ENCODE measurements around the gene DUOXA1. TPM values are rescaled to one million over a fixed set of nuclear protein-coding genes. Genes with fewer than 3 reads are reported as not detected.

Gene DUOXA1
- polyA plus RNA-seq, 1 donor (not counting 4 experiments of a cell fraction or from before 2014, with no cell fraction given), result 15.1 TPM

DNA sequence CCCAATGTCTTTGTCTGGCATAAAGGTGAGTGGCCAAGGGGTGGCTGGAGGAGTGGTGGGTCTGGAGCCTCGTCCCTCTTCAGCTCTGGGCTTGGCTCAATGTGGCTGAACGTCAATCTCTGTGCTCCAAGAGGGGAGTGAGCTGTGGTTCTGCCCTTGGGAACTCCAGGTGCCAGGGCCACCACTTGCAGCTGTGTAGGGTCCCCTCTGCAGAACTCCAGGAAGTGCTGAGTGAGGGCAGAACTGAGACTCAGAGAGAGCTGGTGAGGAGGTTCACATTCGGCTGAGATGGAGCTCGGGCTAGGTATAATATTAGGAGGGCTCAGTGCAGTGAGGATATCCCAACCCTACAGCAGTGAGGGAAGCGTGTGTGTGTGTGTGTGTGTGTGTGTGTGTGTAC, 11.7 kb upstream of the DUOXA1 start:
- Histone ChIP-seq H3K4me3 (ENCODE audit: control insufficient read depth in 2 of 3, extremely low read depth in 1 of 3, insufficient read depth in 2 of 3, low read depth in 1 of 3, low read length in 3 of 3) (no peak overlapping the region), H2AFZ (ENCODE audit: control insufficient read depth, low read length) (no peak overlapping the region), H3K27ac (ENCODE audit: control insufficient read depth, insufficient read depth, low read length) (no peak overlapping the region), H3K27me3 (ENCODE audit: control insufficient read depth, extremely low read depth, insufficient read depth, low read length) (no peaks in the 10 kb centered on the region), H3K4me2 (ENCODE audit: control insufficient read depth, extremely low read depth, insufficient read depth, low read depth, low read length) (no peak overlapping the region), H3K36me3 (ENCODE audit: control insufficient read depth in 2 of 2, extremely low read depth in 1 of 2, insufficient read depth in 2 of 2, low read length in 2 of 2) (peaks cover 18 to 48% of the 10 kb centered on the region in 2 experiments), H3K9me1 (ENCODE audit: control insufficient read depth, extremely low read depth, insufficient read depth, low read length) (no peaks in the 10 kb centered on the region), H3K9ac (ENCODE audit: control insufficient read depth, extremely low read depth, insufficient read depth, low read length) (no peak overlapping the region), H3K79me2 (ENCODE audit: control insufficient read depth, insufficient read depth, low read length) (no peaks in the 10 kb centered on the region), H3K4me1 (ENCODE audit: control insufficient read depth, extremely low read depth, insufficient read depth, low read length) (peaks cover 5% of the 10 kb centered on the region), H3K9me3 (ENCODE audit: control insufficient read depth, low read depth, low read length) (no peaks in the 10 kb centered on the region), H4K20me1 (ENCODE audit: control insufficient read depth, extremely low read depth, insufficient read depth, low read length) (no peaks in the 10 kb centered on the region)
- FAIRE-seq, result no peak
- no peak for DNase-seq (ENCODE audit: low read depth, low spot score)
- TF ChIP-seq, protein P1, sequence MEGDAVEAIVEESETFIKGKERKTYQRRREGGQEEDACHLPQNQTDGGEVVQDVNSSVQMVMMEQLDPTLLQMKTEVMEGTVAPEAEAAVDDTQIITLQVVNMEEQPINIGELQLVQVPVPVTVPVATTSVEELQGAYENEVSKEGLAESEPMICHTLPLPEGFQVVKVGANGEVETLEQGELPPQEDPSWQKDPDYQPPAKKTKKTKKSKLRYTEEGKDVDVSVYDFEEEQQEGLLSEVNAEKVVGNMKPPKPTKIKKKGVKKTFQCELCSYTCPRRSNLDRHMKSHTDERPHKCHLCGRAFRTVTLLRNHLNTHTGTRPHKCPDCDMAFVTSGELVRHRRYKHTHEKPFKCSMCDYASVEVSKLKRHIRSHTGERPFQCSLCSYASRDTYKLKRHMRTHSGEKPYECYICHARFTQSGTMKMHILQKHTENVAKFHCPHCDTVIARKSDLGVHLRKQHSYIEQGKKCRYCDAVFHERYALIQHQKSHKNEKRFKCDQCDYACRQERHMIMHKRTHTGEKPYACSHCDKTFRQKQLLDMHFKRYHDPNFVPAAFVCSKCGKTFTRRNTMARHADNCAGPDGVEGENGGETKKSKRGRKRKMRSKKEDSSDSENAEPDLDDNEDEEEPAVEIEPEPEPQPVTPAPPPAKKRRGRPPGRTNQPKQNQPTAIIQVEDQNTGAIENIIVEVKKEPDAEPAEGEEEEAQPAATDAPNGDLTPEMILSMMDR (optimal IDR thresholded peaks at IDR 0.05 in 1 of 3, IDR thresholded peaks at IDR 0.05 in 1 of 3, conservative IDR thresholded peaks at IDR 0.05 in 1 of 3; ENCODE audit: extremely low read depth in 1 of 3, insufficient read depth in 2 of 3, low read length in 3 of 3), result no peak
- no peak for TF ChIP-seq EZH2 (IDR thresholded peaks at IDR 0.05; ENCODE audit: low read length)
- dilution Hi-C loops (cut with MboI; ENCODE audit: extremely low pct_ligation_motif_present, low sequenced_read_pairs), result no loop called here

DNA sequence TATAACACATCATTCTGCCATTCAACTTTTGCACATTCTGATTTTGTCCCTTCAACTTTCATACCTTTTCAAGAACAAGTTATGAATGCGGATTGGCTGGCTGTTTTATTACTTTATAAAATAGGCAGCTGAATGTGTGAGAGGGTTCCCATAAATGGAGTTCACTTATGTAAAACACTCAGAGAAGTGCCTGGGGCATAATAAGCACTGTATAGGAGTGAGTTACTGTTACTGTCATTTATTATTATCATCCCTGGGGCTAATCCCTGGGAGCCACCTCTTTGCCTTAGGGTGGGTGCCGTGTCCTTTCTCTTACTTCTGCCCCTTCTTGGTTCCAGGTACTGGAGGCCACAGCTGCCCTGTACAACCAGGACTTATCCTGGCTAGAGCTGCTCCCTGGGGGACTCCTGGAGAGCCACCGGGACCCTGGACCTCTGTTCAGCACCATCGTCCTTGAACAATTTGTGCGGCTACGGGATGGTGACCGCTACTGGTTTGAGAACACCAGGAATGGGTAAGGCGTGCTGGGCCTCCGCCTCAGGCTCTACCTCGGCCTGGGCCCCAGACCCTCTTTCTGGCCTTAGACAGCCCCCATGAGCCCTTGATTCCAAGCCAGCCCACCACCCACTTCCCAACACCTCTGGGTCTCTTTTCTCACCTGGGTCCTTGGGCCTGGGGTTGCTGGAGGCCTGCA, 11.0 kb upstream of the DUOXA1 start:
- Histone ChIP-seq H3K9me3 (ENCODE audit: control insufficient read depth, low read depth, low read length) (no peaks in the 10 kb centered on the region), H3K9ac (ENCODE audit: control insufficient read depth, extremely low read depth, insufficient read depth, low read length) (no peak overlapping the region), H3K9me1 (ENCODE audit: control insufficient read depth, extremely low read depth, insufficient read depth, low read length) (no peaks in the 10 kb centered on the region), H3K27ac (ENCODE audit: control insufficient read depth, insufficient read depth, low read length) (no peak overlapping the region), H4K20me1 (ENCODE audit: control insufficient read depth, extremely low read depth, insufficient read depth, low read length) (no peaks in the 10 kb centered on the region), H3K4me2 (ENCODE audit: control insufficient read depth, extremely low read depth, insufficient read depth, low read depth, low read length) (no peak overlapping the region), H3K79me2 (ENCODE audit: control insufficient read depth, insufficient read depth, low read length) (no peaks in the 10 kb centered on the region), H3K27me3 (ENCODE audit: control insufficient read depth, extremely low read depth, insufficient read depth, low read length) (no peaks in the 10 kb centered on the region), H3K4me1 (ENCODE audit: control insufficient read depth, extremely low read depth, insufficient read depth, low read length) (no peaks in the 10 kb centered on the region), H3K36me3 (ENCODE audit: control insufficient read depth in 2 of 2, extremely low read depth in 1 of 2, insufficient read depth in 2 of 2, low read length in 2 of 2) (peaks cover 17 to 48% of the 10 kb centered on the region in 2 experiments), H3K4me3 (ENCODE audit: control insufficient read depth in 2 of 3, extremely low read depth in 1 of 3, insufficient read depth in 2 of 3, low read depth in 1 of 3, low read length in 3 of 3) (no peak overlapping the region), H2AFZ (ENCODE audit: control insufficient read depth, low read length) (no peak overlapping the region)
- FAIRE-seq (no peak), DNase-seq (ENCODE audit: low read depth, low spot score) (no peak)
- dilution Hi-C loops (cut with MboI; ENCODE audit: extremely low pct_ligation_motif_present, low sequenced_read_pairs), result no loop called here
- TF ChIP-seq, protein P1 (optimal IDR thresholded peaks at IDR 0.05 in 1 of 3, IDR thresholded peaks at IDR 0.05 in 1 of 3, conservative IDR thresholded peaks at IDR 0.05 in 1 of 3; ENCODE audit: extremely low read depth in 1 of 3, insufficient read depth in 2 of 3, low read length in 3 of 3), result no peak
- no peak for TF ChIP-seq EZH2 (IDR thresholded peaks at IDR 0.05; ENCODE audit: low read length)

All from keratinocyte (primary cell).